NCI-H226 (cell line): ENCODE results near the gene DHRS4L2.
"Not testable (repeated sequence)": the region's sequence is repeated elsewhere in the genome, so short reads cannot be mapped to it uniquely, and the experiment has no call there.

ENCODE experiments used
- DNase-seq: peaks from one replicate; pipeline ENCODE4 v3.0.0-alpha.2; 2015

The DHRS4L2 gene

DNA sequence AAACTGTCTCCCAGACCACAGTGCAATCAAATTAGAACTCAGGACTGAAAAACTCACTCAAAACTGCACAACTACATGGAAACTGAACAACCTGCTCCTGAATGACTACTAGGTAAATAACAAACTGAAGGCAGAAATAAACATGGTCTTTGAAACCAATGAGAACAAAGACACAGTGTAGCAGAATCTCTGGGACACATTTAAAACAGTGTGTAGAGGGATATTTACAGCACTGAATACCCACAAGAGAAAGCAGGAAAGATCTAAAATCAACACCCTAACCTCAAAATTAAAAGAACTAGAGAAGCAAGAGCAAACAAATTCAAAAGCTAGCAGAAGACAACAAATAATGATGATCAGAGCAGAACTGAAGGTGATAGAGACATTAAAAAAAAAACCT is 14.7 kb upstream of the DHRS4L2 start:
- DNase-seq: not testable (repeated sequence)

DNA sequence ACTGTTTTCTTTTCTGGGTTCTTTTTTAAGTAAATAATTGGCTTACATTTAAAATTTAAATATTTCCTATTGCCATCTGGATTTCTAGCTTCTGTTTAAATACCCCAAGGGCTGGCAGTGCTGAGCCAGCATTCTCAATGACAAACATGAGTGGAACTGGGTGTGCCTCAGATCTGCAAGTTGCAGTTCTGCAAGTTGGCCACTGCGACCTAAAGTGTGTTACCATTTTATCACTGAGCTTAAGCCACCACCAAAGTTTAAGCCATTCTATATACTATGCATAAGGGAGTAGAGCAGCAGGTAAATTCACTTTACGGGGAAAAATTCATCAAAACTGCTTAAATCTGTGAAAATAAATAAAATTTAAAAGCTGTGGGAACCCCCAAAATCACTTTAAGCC is 11.5 kb upstream of the DHRS4L2 start:
- not testable (repeated sequence) for DNase-seq

DNA sequence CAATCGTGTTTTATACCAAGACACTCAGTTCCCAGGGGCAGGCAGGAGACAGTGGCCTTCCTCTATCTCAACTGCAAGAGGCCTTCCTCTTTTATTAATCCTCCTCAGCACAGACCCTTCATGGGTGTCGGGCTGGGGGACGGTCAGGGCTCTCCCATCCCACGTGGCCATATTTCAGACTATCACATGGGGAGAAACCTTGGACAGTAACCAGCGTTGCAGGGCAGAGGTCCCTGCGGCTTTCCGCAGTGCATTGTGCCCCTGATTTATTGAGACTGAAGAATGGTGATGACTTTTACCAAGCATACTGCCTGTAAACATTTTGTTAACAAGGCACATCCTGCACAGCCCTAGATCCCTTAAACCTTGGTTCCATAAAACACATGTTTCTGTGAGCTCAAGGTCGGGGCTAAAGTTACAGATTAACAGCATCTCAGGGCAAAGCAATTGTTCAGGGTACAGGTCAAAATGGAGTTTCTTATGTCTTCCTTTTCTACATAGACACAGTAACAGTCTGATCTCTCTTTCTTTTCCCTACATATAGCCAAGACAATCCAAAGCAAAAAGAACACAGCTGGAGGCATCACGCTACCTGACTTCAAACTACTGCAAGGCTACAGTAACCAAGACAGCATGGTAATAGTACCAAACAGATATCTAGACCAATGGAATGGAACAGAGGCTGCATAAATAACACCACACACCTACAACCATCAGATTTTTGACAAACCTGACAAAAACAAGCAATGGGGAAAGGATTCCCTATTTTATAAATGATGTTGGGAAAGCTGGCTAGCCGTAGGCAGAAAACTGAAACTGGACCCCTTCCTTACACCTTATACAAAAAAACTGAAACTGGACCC is 6.5 kb upstream of the DHRS4L2 start:
- DNase-seq: not testable (repeated sequence)

DNA sequence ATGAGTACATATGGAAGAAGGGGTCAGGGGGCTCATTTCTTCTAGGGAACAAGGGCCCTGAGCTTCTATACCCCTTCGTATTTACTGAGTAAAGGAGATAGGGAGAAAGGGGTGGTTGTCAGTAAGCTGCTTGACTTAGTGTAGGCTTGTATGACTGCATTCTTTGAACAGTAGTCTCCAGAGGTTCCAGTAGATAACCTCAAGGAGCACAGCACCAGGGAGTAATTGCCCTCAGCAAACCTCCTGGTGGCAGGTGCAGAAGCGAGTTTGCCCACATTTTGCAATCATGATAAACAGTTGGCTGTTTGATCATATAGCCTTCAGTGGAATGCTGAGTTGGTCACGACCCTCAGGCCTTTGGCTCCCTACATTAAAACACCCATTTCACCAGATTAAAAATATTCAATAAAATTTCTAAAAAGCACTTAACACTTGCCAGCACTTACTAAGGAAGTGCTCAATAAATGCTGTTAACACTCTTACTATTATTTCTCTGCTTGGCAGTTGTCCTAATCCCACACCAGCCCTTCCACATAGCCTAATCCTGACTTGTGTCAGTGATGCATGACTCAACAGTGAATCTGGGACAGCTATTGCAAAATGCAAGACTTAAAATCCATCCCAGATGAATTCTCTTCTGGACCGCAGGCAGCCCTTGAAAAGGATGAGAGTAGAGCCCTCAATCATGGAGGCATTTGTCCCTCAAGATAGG is 3.7 kb upstream of the DHRS4L2 start:
- DNase-seq: peak; percentile 61

DNA sequence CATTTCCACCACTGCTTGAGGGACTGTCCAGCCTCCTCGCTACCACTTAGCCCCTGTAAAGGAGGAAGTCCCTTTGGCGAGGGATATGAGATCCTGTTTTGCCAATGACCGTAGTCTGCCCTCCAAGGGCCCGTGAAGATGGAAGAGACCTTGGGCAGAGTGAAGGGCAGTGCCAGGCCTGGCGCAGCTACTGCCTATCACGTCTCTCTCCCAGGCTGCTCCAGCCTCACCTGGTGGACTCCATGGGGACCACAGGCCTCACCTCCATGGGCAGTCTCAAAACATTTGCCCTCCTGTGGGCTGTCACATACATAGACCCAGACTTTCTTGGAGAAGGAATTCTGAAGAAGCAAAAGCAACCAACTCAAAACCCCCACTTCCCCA is 514 bp upstream of the DHRS4L2 start:
- DNase-seq: not testable (repeated sequence)

DNA sequence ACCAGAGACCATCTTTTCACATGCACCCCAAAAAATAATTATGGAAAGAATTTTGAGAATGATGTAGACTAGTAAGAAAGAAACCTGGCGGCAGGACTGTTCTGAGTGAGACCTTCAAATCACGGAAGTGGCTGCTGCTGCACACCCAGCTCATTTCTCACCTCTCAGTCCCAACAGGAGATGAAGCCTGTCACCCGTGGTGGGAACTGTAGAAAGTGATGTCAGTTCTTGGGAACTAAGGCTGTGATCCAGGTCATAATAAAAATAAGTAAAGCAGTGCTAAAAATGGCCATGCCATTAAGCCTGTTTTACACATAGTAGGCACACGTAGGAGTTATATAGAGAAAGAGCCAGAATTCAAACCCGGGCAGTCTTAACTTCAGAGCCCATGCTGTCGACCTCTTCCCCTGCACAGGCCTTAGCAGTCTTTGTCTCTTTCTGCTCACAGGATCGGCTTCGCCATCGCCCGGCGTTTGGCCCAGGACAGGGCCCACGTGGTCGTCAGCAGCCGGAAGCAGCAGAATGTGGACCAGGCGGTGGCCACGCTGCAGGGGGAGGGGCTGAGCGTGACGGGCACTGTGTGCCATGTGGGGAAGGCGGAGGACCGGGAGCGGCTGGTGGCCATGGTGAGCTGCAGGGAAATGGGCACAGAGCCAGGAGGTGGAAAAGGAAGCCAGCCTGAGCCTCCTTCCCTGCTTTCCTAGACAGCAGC is 1.2 kb downstream of the DHRS4L2 start:
- DNase-seq: not testable (repeated sequence)

DNA sequence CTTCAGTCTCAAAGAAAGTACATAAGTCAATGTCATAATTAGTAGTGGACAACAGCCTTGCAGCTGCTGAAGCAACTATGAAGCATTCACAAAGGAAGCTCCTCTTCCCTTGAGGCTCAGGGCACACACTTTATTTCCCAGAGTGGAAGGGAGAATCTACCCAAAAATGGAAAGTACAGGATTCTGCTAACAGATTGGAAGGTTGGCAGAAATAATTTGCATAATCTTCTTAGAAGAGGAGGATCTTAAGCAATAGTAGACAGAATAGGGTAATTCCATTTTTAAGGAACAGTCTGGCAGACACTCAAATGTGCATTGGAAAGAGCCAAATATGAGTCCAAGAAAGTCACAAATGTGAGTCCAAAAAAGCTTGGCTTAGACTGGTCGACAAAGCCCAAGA is 2.2 kb downstream of the DHRS4L2 start:
- DNase-seq: not testable (repeated sequence)

DNA sequence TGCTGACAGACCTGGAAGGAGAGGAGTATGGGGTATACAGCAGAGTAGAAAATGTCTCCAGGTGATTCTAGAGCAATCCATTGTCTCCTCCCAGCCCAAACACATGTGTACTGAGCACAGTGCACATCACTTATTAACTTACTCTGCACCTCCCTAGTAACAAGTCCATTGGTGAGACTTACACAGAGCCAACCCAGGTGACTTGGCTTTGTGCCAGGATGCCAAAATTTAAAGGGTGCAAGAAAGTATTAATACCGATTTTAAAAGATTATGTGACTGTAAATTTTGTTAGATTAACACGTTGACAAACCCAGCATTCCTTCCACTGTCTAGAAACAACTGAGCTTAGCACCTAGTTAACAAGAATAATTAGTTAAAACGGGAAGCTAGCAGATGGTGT is 4.3 kb downstream of the DHRS4L2 start:
- DNase-seq: not testable (repeated sequence)

DNA sequence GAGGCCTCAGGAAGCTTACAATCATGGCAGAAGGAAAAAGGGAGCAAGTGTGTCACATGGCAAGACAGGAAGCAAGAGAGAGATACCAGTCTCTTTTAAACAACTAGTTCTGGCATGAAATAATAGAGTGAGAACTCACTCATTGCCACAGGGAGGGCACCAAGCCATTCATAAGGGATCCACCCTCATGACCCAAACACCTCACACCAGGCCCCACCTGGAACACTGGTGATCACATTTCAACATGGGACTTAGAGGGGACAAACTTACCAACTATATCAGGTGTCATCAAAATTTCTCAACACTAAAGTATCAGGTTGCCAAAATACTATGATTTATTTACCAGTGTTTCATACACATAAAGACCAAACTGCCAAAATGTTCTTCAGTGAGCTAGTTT is 7.3 kb downstream of the DHRS4L2 start:
- not testable (repeated sequence) for DNase-seq

DNA sequence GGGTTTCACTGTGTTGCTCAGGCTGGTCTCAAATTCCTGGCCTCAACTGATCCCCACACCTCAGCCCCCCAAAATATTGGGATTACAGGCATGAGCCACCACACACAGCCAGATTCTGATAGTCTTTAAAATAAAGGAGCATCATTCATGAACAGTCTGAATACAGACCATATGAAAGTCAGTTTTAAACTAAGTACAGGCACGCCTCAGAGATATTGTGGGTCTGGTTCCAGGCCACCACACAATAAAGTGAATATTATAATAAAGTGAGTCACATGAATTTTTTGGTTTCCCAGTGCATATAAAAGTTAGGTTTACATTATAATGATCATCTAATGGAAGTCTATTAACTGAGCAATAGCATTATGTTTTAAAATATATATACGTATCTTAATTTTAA is 8.1 kb downstream of the DHRS4L2 start:
- DNase-seq: not testable (repeated sequence)

DNA sequence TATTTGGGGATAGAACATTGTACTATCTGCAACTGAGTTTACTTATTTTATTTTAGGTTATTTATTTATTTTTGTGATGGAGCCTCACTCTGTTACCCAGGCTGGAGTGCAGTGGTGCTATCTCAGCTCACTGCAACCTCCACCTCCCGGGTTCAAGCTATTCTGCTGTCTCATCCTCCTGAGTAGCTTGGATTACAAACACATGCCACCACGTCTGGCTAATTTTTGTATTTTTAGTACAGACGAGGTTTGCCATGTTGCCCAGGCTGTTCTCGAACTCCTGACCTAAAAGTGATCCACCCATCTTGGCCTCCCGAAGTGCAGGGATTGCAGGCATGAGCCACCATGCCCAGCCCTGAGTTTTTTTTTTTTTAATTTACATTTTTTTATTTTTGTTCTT is 10.9 kb downstream of the DHRS4L2 start:
- DNase-seq: not testable (repeated sequence)

DNA sequence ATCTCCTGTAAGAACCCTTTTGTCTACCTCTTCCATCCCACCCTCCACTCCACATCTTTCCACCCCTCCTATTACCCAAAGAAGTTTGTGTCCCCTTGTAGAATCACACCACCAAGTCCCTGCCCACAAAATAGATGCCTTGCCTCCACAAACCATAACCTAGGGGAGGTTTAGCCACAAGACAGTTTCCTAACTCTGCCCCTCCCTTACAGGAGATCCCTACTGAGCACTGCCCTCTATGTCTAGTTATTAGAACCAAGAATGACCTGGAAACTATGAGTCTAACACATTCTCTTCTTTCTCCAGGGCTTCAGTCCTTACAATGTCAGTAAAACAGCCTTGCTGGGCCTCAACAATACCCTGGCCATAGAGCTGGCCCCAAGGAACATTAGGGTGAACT is 12.3 kb downstream of the DHRS4L2 start:
- not testable (repeated sequence) for DNase-seq

DNA sequence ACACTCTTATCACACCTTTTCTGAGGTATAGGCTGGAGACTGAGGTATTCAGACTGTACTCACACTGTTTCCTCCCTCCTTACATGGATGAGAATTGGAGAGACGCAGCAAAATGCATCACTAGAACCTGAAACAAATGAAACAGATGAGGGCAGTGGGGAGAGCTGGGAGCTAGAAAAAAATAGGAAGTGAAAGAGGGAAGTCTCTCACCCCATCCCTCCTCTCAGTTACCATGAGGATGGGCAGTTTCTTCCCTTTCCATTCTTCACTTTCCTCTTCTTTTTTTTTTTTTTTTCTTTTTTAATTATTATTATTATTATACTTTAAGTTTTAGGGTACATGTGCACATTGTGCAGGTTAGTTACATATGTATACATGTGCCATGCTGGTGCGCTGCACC is 12.9 kb downstream of the DHRS4L2 start:
- not testable (repeated sequence) for DNase-seq

DNA sequence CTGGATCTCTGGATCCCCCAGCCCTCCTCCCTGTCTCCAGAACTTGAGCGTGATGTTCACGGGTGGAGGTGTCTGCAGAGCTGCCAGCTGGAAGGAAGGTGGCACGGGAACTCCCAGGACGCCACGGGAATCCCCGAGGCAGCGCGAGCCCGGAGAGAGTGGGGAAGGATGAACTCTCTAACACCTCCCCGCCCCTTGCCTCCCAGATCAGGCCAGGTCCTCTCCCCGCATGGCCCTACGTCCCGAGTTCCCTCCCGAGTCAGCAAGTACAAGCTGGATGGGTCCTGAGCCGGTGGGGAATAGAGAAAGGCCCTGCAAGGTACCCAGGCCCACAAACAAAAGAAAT is 17.7 kb downstream of the DHRS4L2 start:
- not testable (repeated sequence) for DNase-seq

DNA sequence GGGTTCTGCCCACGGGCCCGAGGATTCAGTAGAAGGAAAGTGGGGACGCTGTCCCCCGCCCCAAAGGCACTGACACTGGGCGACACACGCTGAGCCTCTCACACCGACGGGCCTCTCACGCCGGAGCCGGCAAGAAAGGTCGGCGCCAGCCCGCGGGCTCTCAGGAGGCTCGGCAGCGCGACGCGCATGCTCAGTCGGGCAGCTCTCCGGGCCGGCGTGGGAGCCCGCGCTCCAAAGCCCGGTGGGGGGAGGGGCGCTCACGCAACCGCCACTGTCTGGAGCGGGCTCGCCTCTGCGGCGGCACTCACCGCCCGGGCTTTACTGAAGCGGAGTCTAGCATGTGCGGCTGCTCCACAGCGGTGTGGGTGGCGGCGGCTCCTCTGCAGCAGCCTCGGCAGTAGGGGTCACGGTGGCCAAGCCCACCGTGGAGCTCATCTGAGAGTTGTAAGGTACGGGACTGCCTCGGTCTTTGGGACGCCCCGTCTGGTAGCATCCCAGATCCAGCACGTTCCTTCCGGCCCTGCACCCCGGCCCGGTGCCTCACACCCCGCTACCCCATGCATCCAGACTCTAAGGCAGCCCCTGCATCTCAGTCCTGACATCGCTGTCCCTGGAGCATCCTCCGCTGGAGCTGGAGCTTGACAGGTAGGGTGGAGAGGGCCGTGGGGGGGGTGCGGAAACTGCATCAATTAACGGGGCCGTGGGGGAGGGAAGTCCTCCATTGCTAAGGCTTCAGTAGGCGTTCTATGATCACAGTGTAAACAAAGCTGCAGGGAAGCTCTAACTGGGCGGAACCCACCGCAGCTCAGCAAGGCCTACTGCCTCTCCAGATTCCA is 18.3 kb downstream of the DHRS4L2 start:
- DNase-seq: not testable (repeated sequence)

DNA sequence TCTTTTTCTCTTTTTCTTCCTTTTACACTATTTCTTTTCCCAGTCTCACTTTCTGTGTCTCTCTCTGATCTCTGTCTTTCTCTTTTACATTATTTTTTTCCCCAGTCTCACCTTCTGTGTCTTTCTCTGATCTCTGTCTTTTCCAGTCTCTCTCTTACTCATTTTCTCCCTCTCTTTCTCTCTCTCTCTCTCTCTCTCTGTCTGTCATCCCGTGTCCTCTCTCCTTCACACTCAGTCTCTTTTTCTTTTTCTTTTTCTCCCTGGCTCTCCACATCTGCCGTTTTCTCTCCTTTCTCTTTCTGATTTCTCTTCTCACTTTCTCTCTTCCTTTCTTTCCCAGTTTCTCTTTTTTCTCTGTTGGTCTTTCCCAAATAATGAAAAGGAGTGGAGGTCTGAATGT is 22.3 kb downstream of the DHRS4L2 start:
- DNase-seq: no peak

DNA sequence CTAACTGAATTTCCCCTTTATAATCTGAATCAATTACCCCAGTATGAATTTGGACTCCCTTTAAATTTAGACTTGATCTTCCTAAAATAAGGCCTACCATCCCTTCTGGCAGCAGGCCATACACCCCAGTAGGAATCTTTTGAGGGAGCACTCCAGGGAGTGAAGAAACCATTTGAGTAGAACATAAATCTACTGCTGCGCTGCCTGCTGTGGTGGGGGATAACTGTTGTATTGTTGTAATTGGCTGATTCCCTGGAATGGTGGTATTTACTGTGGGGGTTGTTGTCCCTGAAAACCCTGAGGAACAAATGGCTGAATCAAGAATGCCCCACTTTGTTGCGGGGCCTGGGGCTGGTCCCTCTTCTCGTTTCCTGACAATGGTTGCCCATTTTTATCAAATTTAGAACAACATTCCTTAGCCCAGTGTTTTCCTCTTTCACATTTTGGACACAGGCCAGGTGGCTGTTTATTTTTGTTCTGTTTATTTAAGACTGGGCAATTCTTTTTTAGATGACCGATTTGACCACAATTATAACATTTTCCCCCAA is 24.1 kb downstream of the DHRS4L2 start:
- not testable (repeated sequence) for DNase-seq

DNA sequence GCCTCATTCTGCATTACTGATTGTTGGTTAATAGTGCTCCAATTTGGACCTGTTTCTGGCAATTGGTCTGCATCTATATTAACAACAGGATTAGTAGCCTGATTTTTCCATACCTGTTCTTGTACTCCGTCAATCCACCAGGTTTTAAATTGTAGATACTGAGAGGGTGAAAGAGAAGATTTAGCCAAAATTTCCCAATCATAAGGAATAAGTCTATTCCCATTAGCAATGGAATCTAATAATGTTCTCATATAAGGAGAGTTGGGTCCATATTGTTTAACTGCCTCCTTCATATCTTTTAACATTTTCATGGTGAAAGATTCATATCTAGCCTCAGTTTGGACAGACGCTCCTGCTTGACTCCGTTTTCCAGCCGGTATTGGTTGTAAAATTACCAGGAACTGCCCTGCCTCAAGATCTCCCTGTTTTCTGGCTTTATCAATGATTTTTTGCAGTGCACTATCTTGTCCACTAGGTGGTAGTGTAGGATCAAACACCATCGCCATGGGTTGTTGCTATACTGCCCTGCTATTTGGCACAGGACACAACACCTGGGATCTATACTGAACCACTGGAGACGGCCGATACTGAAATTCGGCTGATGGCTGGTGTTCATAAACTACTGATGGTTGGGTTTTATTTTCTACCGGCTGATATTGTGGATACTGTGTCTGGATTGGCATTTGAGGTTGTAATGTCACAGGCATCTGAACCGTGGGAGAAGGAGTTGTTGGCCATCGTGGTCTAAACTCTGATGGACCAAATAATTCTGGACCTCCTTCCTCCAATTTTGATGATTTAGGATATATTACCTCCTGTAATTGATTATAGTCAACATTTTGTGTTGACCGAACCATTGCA is 25.2 kb downstream of the DHRS4L2 start:
- peak; percentile 26 for DNase-seq

DNA sequence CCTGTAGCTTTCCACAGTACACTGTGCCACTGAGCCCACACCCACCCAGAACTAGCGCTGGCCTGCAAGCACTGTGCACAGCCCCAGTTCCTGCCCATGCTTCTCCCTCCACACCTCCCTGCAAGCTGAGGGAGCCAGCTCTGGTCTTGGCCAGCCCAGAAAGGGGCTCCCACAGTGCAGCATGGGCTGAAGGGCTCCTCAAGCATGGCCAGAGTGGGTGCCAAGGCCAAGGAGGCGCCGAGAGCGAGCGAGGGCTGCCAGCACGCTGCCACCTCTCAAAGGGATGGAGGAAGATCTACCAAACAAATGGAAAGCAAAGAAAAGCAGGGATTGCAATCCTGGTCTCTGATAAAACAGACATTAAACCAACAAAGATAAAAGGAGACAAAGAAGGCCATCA is 27.0 kb downstream of the DHRS4L2 start:
- DNase-seq: not testable (repeated sequence)

DNA sequence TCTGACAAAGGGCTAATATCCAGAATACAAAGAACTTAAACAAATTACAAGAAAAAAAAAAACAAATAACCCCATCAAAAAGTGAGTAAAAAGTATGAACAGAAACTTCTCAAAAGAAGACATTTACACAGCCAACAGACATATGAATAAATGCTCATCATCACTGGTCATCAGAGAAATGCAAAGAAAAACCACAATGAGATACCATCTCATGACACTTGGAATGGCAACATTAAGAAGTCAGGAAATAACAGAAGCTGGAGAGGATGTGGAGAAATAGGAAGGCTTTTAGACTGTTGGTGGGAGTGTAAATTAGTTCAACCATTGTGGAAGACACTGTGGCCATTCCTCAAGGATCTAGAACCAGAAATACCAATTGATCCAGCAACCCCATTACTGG is 30.2 kb downstream of the DHRS4L2 start:
- not testable (repeated sequence) for DNase-seq

DNA sequence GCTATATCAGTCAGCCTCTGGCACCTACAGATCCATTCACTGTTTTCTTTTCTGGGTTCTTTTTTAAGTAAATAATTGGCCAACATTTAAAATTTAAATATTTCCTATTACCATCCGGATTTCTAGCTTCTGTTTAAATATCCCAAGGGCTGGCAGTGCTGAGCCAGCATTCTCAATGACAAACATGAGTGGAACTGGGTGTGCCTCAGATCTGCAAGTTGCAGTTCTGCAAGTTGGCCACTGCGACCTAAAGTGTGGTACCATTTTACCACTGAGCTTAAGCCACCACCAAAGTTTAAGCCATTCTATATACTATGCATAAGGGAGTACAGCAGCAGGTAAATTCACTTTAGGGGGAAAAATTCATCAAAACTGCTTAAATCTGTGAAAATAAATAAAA is 31.2 kb downstream of the DHRS4L2 start:
- DNase-seq: not testable (repeated sequence)
